IMR-90 (cell line): ENCODE results near the gene KCNG4.

Experiments
- CHD1 ChIP-seq: IDR thresholded peaks from 2 replicates; pipeline ENCODE4 v1.6.1; 2012; ENCODE audit warnings: low read depth, low read length, improper control_type of control experiment
- FOS ChIP-seq: fragments of 150-350 bp; IDR thresholded peaks from 2 replicates; pipeline ENCODE4 v1.6.1; 2016; ENCODE audit warnings: low read depth, low read length
- POLR2A ChIP-seq: IDR thresholded peaks from 2 replicates; pipeline ENCODE4 v1.6.1; 2012; ENCODE audit warnings: mild to moderate bottlenecking, low read depth, low read length
- RCOR1 ChIP-seq: IDR thresholded peaks from 2 replicates; pipeline ENCODE4 v1.6.1; 2012; ENCODE audit warnings: mild to moderate bottlenecking, low read length, improper control_type of control experiment; ENCODE audit not compliant: insufficient replicate concordance
- RFX5 ChIP-seq: IDR thresholded peaks from 2 replicates; pipeline ENCODE4 v1.8.0; 2012; ENCODE audit warnings: low read depth, mild to moderate bottlenecking, low read length, moderate library complexity
- TF ChIP-seq, protein P1 (sequence below): conservative IDR thresholded peaks from 2 replicates; pipeline ENCODE4 v1.5.1; 2012; ENCODE audit warnings: mild to moderate bottlenecking, low read depth, low read length, improper control_type of control experiment

DNA sequence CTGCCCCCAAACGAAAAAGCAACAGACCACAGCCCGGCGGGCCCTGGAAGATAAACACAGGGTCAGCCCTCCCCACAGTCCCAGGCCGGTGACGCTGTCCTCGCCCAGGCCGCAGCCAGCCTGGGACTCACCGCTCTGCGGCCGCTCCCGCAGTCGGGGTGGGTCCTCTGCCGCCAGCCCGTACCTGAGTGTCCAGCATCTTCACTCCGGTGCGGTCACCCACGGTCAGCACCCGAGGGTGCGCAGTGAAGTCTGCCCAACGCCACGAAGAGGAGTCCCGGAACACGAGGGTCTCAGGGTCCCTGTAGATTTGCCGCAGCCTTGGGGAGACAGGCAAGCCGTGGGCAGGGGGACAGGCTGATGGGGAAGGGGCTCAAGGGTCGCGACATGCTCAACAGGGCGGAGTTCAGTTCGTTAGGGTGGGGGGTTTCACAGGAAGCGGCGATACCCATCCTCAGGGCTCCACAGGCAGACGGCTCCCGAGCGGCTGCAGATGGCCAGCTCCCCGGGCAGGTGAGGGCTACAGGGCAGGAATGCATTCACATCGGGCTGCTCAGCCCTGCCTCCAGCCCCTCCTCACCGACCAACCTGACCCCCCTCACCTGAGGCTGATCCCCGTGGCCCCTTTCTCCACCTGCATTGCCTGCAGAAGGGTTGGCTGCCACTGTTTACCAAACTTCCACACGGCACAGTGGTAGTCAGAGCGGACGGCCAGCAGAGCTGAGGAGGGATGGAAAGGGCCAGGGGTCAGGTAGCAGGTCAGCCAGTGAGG is 58.5 kb downstream of the KCNG4 start:
- TF ChIP-seq, protein P1, sequence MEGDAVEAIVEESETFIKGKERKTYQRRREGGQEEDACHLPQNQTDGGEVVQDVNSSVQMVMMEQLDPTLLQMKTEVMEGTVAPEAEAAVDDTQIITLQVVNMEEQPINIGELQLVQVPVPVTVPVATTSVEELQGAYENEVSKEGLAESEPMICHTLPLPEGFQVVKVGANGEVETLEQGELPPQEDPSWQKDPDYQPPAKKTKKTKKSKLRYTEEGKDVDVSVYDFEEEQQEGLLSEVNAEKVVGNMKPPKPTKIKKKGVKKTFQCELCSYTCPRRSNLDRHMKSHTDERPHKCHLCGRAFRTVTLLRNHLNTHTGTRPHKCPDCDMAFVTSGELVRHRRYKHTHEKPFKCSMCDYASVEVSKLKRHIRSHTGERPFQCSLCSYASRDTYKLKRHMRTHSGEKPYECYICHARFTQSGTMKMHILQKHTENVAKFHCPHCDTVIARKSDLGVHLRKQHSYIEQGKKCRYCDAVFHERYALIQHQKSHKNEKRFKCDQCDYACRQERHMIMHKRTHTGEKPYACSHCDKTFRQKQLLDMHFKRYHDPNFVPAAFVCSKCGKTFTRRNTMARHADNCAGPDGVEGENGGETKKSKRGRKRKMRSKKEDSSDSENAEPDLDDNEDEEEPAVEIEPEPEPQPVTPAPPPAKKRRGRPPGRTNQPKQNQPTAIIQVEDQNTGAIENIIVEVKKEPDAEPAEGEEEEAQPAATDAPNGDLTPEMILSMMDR = no peak
- TF ChIP-seq RFX5 (no peak), FOS (no peak), POLR2A (no peak), RCOR1 (no peak), CHD1 (no peak)
